Activated CD8-positive, alpha-beta memory T cell treated with anti-CD3 and anti-CD28 coated beads, Interleukin-2, amount 10 ng/mL, durations not matched to agents 7 days and 5 days (primary cell): ENCODE results near the gene TMIE. TPM values are rescaled to one million over a fixed set of nuclear protein-coding genes. Genes with fewer than 3 reads are reported as not detected.

Source experiments
- ATAC-seq: fragments of 150-1000 bp; cut with Tn5 transposase; one replicate; pipeline ENCODE4 v1.10.0; 2021; ENCODE audit warnings: moderate library complexity
- CTCF ChIA-PET: fragments of 350-600 bp; sonication (Branson Sonifier 250); formaldehyde crosslinking; loops from one replicate; lab custom pipeline; 2021; ENCODE audit warnings: antibody characterized with exemption; lab: Charles Lee
- DNase-seq: peaks from one replicate; pipeline ENCODE4 v3.0.0-alpha.2; 2020
- H3K27ac Mint-ChIP-seq: one replicate; pipeline ENCODE4 v1.8.0; 2021; ENCODE audit warnings: mild to moderate bottlenecking, mixed read lengths
- H3K27me3 Mint-ChIP-seq: one replicate; pipeline ENCODE4 v1.8.0; 2021; ENCODE audit warnings: mixed read lengths
- H3K36me3 Mint-ChIP-seq: one replicate; pipeline ENCODE4 v1.8.0; 2021; ENCODE audit warnings: mild to moderate bottlenecking, mixed read lengths
- H3K4me1 Mint-ChIP-seq: one replicate; pipeline ENCODE4 v1.8.0; 2021; ENCODE audit warnings: mixed read lengths
- H3K4me3 Mint-ChIP-seq: one replicate; pipeline ENCODE4 v1.8.0; 2021; ENCODE audit warnings: mild to moderate bottlenecking, moderate library complexity, mixed read lengths
- H3K9me3 Mint-ChIP-seq: one replicate; pipeline ENCODE4 v1.8.0; 2022; ENCODE audit warnings: low read depth, mixed read lengths
- total RNA-seq, 2 experiments: library from RNA; stranded (reverse); gene quantifications; one replicate each; pipeline ENCODE4 v1.2.3, GENCODE V29; 2021

Gene TMIE
- total RNA-seq, 2 experiments from 2014 or later, result not detected

- H3K9me3 Mint-ChIP-seq, result no peaks in the 10 kb centered on the region
- H3K4me3 Mint-ChIP-seq, result no peak overlapping the region
- no peaks in the 10 kb centered on the region for H3K36me3 Mint-ChIP-seq
- H3K4me1 Mint-ChIP-seq, result peaks cover 3% of the 10 kb centered on the region
- DNase-seq (no peak), ATAC-seq (no peak)
- H3K27ac Mint-ChIP-seq, result no peak overlapping the region
- CTCF ChIA-PET, result no interaction called here
- peaks cover 5% of the 10 kb centered on the region for H3K27me3 Mint-ChIP-seq
Measured at GRCh38 chr3:46719044-46719565, 17.9 kb downstream of the TMIE start.

GRCh38 chr3:46719735-46720271, 18.6 kb downstream of the TMIE start:
- CTCF ChIA-PET, result interaction anchor here (1.3 to 1.4 kb wide), 2 partner anchors 14 to 126 kb away, joined by 3 to 6 read pairs; no protein-coding TSS in a partner anchor

GRCh38 chr3:46721009-46721408, 19.8 kb downstream of the TMIE start:
- CTCF ChIA-PET, result interaction anchor here (1.4 kb wide), 1 partner anchor 16 kb away, joined by 3 read pairs; no protein-coding TSS in a partner anchor
- Mint-ChIP-seq H3K4me1 (peaks cover 8% of the 10 kb centered on the region), H3K27me3 (peaks cover 5% of the 10 kb centered on the region)

More at GRCh38 chr3:46719735-46720271, 18.6 kb downstream of the TMIE start:
- Mint-ChIP-seq H3K9me3 (no peaks in the 10 kb centered on the region), H3K4me1 (peaks cover 8% of the 10 kb centered on the region), H3K36me3 (no peaks in the 10 kb centered on the region), H3K27me3 (peaks cover 5% of the 10 kb centered on the region), H3K27ac (no peak overlapping the region), H3K4me3 (no peak overlapping the region)
- DNase-seq (peak; percentile 38), ATAC-seq (no peak)

GRCh38 chr3:46722443-46722842, 21.3 kb downstream of the TMIE start:
- H3K27me3 Mint-ChIP-seq, result peaks cover 9% of the 10 kb centered on the region
- H3K36me3 Mint-ChIP-seq, result no peaks in the 10 kb centered on the region
- no peak for DNase-seq
- no peak for ATAC-seq
- no peaks in the 10 kb centered on the region for H3K9me3 Mint-ChIP-seq
- H3K4me1 Mint-ChIP-seq, result peaks cover 8% of the 10 kb centered on the region
- no peak overlapping the region for H3K4me3 Mint-ChIP-seq
- H3K27ac Mint-ChIP-seq, result no peak overlapping the region
- CTCF ChIA-PET, result no interaction called here

More at GRCh38 chr3:46721009-46721408, 19.8 kb downstream of the TMIE start:
- H3K4me3 Mint-ChIP-seq, result no peak overlapping the region
- no peaks in the 10 kb centered on the region for H3K9me3 Mint-ChIP-seq
- H3K27ac Mint-ChIP-seq, result no peak overlapping the region
- ATAC-seq (no peak), DNase-seq (no peak)
- H3K36me3 Mint-ChIP-seq, result no peaks in the 10 kb centered on the region

GRCh38 chr3:46724424-46724823, 23.2 kb downstream of the TMIE start:
- Mint-ChIP-seq H3K27ac (no peak overlapping the region), H3K4me1 (peaks cover 8% of the 10 kb centered on the region), H3K4me3 (no peak overlapping the region), H3K27me3 (peaks cover 17% of the 10 kb centered on the region), H3K36me3 (no peaks in the 10 kb centered on the region), H3K9me3 (no peaks in the 10 kb centered on the region)
- ATAC-seq, result peak; percentile 30
- CTCF ChIA-PET, result interaction anchor here (0.7 to 1.0 kb wide), 3 partner anchors 28 to 235 kb away, joined by 3 to 4 read pairs (median 3); no protein-coding TSS in a partner anchor
- no peak for DNase-seq

GRCh38 chr3:46725621-46726314, 24.6 kb downstream of the TMIE start:
- Mint-ChIP-seq H3K27ac (no peak overlapping the region), H3K4me1 (peaks cover 8% of the 10 kb centered on the region), H3K4me3 (no peak overlapping the region), H3K9me3 (no peaks in the 10 kb centered on the region), H3K27me3 (peaks cover 21% of the 10 kb centered on the region), H3K36me3 (no peaks in the 10 kb centered on the region)
- CTCF ChIA-PET, result interaction anchor here (1.0 kb wide), 1 partner anchor 184 kb away, joined by 3 read pairs; no protein-coding TSS in a partner anchor
- DNase-seq (no peak), ATAC-seq (no peak)

GRCh38 chr3:46729038-46729437, 27.8 kb downstream of the TMIE start:
- Mint-ChIP-seq H3K36me3 (no peaks in the 10 kb centered on the region), H3K27ac (no peak overlapping the region), H3K27me3 (peaks cover 30% of the 10 kb centered on the region), H3K9me3 (no peaks in the 10 kb centered on the region), H3K4me3 (no peak overlapping the region), H3K4me1 (peaks cover 5% of the 10 kb centered on the region)
- CTCF ChIA-PET, result interaction anchor here (0.6 kb wide), 1 partner anchor 242 kb away, joined by 3 read pairs; no protein-coding TSS in a partner anchor
- DNase-seq (no peak), ATAC-seq (no peak)

GRCh38 chr3:46730819-46731218, 29.6 kb downstream of the TMIE start:
- Mint-ChIP-seq H3K27me3 (peaks cover 30% of the 10 kb centered on the region), H3K4me1 (no peaks in the 10 kb centered on the region), H3K4me3 (no peak overlapping the region), H3K27ac (no peak overlapping the region), H3K9me3 (no peaks in the 10 kb centered on the region), H3K36me3 (no peaks in the 10 kb centered on the region)
- DNase-seq (no peak), ATAC-seq (no peak)
- CTCF ChIA-PET, result no interaction called here

GRCh38 chr3:46731795-46732194, 30.6 kb downstream of the TMIE start:
- Mint-ChIP-seq H3K4me3 (no peak overlapping the region), H3K27ac (no peak overlapping the region), H3K9me3 (no peaks in the 10 kb centered on the region), H3K36me3 (no peaks in the 10 kb centered on the region), H3K27me3 (peaks cover 27% of the 10 kb centered on the region), H3K4me1 (no peaks in the 10 kb centered on the region)
- no peak for ATAC-seq
- CTCF ChIA-PET, result no interaction called here
- no peak for DNase-seq

DNA sequence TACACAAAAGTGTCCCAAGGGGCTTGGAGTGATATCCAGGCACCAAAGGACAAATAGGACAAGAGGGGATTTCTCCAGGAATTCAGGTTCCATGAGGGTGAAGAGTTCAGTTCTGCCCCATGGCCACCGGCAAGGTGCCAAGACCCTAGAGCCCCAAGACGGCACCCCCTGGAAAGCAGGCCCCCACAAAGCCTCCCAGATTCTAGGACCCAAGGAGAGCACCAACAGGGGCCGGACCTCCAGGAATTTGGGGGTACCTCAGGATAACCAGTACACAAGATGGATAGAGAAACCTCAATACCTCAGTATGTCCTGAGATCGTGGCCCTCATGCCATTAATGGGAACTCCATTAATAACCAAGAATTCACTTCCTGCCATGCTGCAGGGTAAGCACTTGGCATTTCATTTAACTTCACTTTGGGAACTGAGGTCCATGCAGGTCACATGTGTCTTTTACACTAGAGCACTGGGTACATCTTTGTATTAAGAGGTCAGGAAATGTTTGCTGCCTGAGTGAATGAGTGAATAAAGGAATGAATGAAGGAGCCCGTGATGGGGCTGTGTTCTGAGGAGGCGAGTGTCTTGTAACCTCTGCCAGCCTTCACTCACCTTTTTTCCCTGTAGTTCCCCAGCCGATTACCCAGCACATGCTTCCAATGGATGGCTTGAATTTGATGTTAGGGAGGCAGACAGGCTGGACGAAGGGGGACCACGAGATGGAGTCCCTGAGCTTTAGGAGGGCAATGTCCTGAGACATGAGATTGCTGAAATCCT, 32.0 kb downstream of the TMIE start:
- Mint-ChIP-seq H3K27ac (no peak overlapping the region), H3K27me3 (peaks cover 28% of the 10 kb centered on the region), H3K4me3 (no peak overlapping the region), H3K9me3 (no peaks in the 10 kb centered on the region), H3K36me3 (no peaks in the 10 kb centered on the region), H3K4me1 (no peaks in the 10 kb centered on the region)
- CTCF ChIA-PET, result no interaction called here
- ATAC-seq, result no peak
- DNase-seq, result no peak

GRCh38 chr3:46734773-46735172, 33.6 kb downstream of the TMIE start:
- H3K4me3 Mint-ChIP-seq, result no peak overlapping the region
- H3K4me1 Mint-ChIP-seq, result no peaks in the 10 kb centered on the region
- ATAC-seq, result no peak

DNA sequence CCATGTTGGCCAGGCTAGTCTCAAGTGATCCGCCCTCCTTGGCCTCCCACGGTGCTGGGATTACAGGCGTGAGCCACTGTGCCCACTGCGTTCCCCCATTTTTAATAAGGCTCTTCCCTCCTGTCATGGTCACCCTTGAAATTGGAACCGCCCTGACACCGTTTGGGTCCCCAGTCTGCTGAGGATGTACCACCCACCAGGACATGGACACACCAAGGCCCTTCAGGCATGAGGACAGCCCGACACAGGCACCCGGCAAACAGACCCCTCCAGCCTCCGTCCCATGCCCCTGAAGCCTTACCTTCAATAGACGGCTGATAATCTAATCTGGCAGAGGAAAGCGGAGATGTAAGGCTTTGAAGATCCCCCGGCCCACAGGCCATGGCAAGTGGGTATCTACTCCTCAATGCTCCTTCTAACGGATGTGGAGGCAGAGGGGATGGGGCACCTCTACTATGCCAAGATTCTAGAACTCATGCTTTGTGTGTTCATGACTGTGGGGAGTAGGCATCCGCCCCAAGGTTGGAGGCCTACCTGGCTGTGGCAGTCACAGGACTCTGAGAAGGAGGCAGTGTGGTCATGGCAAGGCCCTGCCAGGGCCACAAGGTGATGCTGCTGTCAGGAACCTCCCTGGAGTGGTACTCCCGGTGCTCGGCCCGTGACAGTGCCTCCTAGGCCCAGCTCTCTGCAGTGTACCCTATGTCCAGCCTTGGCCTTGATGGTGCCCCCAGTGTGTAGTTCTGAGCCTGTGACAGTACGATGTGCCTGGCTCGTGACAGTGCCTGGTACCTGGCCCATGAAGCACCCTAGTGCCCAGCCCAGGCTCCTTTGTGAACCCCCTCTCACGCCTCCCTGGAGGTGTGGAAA, 35.0 kb downstream of the TMIE start:
- H3K27ac Mint-ChIP-seq, result no peak overlapping the region
- ATAC-seq (no peak), DNase-seq (no peak)
- H3K36me3 Mint-ChIP-seq, result no peaks in the 10 kb centered on the region
- no peaks in the 10 kb centered on the region for H3K4me1 Mint-ChIP-seq
- no peak overlapping the region for H3K4me3 Mint-ChIP-seq
- no peaks in the 10 kb centered on the region for H3K9me3 Mint-ChIP-seq
- CTCF ChIA-PET, result interaction anchor here (0.7 kb wide), 1 partner anchor 26 kb away, joined by 3 read pairs; no protein-coding TSS in a partner anchor
- H3K27me3 Mint-ChIP-seq, result peaks cover 21% of the 10 kb centered on the region

More at GRCh38 chr3:46734773-46735172, 33.6 kb downstream of the TMIE start:
- H3K9me3 Mint-ChIP-seq, result no peaks in the 10 kb centered on the region
- H3K27ac Mint-ChIP-seq, result no peak overlapping the region
- H3K27me3 Mint-ChIP-seq, result peaks cover 28% of the 10 kb centered on the region
- no peak for DNase-seq
- CTCF ChIA-PET, result no interaction called here
- no peaks in the 10 kb centered on the region for H3K36me3 Mint-ChIP-seq
